ENCODE measurements around the gene SLC46A1. TPM values are rescaled to one million over a fixed set of nuclear protein-coding genes. Genes with fewer than 3 reads are reported as not detected.

The SLC46A1 gene
- total and polyA plus RNA-seq, 2 of the 8 experiments (the other 6 are each of a cell fraction or from before 2014, with no cell fraction given): 5.3 to 8.7 TPM

DNA sequence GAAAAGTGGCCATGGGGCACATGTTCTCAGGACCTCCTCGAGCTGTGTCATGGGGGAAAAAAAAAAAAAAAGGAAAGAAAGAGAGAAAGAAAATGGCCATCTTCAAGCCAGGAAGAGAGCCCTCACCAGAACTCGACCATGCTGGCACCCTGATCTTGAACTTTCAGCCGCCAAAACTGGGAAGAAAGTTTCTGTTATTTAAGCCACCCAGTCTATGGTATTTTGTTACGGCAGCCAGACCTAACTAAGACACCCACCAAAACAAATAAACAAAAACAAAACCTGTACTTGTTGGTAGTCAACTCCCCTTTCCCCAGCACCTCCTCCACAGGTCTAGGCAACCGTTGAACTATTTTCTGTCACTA, 41.4 kb upstream of the SLC46A1 start:
- H2BK12ac ChIP-seq (ENCODE audit: low read depth, low read length): no peak overlapping the region
- no peak overlapping the region for H2AK5ac ChIP-seq (ENCODE audit: low read depth, low read length)
- no peak overlapping the region for H3K4me3 ChIP-seq (ENCODE audit: extremely low read depth in 1 of 4, insufficient read depth in 2 of 4, low read depth in 3 of 4, low read length in 4 of 4)
- no peak for TF ChIP-seq NANOG (IDR thresholded peaks at IDR 0.05; ENCODE audit: insufficient read depth, low read depth, low read length, poor library complexity, severe bottlenecking)
- TF ChIP-seq SP2 (IDR thresholded peaks at IDR 0.05; ENCODE audit: low read length): no peak
- no peak for TF ChIP-seq POLR2A (IDR thresholded peaks at IDR 0.05; ENCODE audit: control extremely low read depth in 1 of 2, low read depth in 2 of 2, low read length in 2 of 2)
- no peak for TF ChIP-seq BCL11A (IDR thresholded peaks at IDR 0.05; ENCODE audit: low read depth in 2 of 2, low read length in 2 of 2)
- no peak for TF ChIP-seq CBX5 (IDR thresholded peaks at IDR 0.05; ENCODE audit: low read depth, low read length)
- TF ChIP-seq ASH2L (IDR thresholded peaks at IDR 0.05; ENCODE audit: low read length): no peak
- no peak for TF ChIP-seq EZH2 (IDR thresholded peaks at IDR 0.05; ENCODE audit: low read depth, low read length, severe bottlenecking)
- no peak for TF ChIP-seq TCF12 (IDR thresholded peaks at IDR 0.05; ENCODE audit: low read depth, low read length)
- TF ChIP-seq SIN3A (conservative IDR thresholded peaks at IDR 0.05 in 1 of 2, IDR thresholded peaks at IDR 0.05 in 1 of 2; ENCODE audit: low read depth in 1 of 2, low read length in 2 of 2): no peak
- H3K4me2 ChIP-seq (ENCODE audit: insufficient read depth in 1 of 2, low read depth in 2 of 2, low read length in 2 of 2): no peak overlapping the region
- no peak overlapping the region for H3K9ac ChIP-seq (replicated peaks in 1 of 4; ENCODE audit: extremely low read depth in 1 of 4, low read depth in 3 of 4, low read length in 3 of 4)
- H3K23ac ChIP-seq (ENCODE audit: insufficient read length): no peak overlapping the region
- POLR2A ChIA-PET (ENCODE audit: partially characterized antibody): no interaction called here
- no peak overlapping the region for H3K4ac ChIP-seq (replicated peaks; ENCODE audit: insufficient read length, low read depth, low read length)
- H3K79me2 ChIP-seq (ENCODE audit: control insufficient read depth in 1 of 2, insufficient read depth in 2 of 2, low read length in 2 of 2): no peaks in the 10 kb centered on the region
- H3K56ac ChIP-seq (replicated peaks; ENCODE audit: insufficient read length, low read depth, low read length): no peak overlapping the region
- H3K14ac ChIP-seq (ENCODE audit: insufficient read length): no peak overlapping the region
- CTCF ChIA-PET (ENCODE audit: partially characterized antibody): interaction anchor here (1.3 to 1.7 kb wide), 2 partner anchors 27 to 31 kb away, joined by 3 to 4 read pairs; no protein-coding TSS in a partner anchor
- no peaks in the 10 kb centered on the region for H4K20me1 ChIP-seq (replicated peaks in 1 of 2; ENCODE audit: control insufficient read depth in 1 of 2, insufficient read depth in 2 of 2, low read length in 2 of 2)
- H3K27ac ChIP-seq (ENCODE audit: low read depth, low read length): no peak overlapping the region
- H4K91ac ChIP-seq (replicated peaks; ENCODE audit: insufficient read length, low read length): no peak overlapping the region
- no peak overlapping the region for H2BK20ac ChIP-seq (ENCODE audit: low read length)
- 95% methylated on average over 5 of the region's 5 CpGs; no CpG with 5 or more reads in 1 of the 2 experiments for WGBS, 2 experiments (ENCODE audit: extremely low coverage in 1 of 2, insufficient coverage in 1 of 2, insufficient read length in 1 of 2, insufficient replicate concordance in 2 of 2, low coverage in 1 of 2, low lambda C conversion rate in 2 of 2, missing lambda C conversion rate in 1 of 2)
- no peak overlapping the region for H2AFZ ChIP-seq (ENCODE audit: low read length)
- no peak overlapping the region for H4K5ac ChIP-seq (ENCODE audit: insufficient read length, low read depth, low read length)
- no peaks in the 10 kb centered on the region for H3K79me1 ChIP-seq (ENCODE audit: low read depth, low read length)
- DNase-seq (ENCODE audit: low read depth in 1 of 2, low spot score in 2 of 2): no peak
- no peak overlapping the region for H2BK5ac ChIP-seq (ENCODE audit: low read depth, low read length)
- no peak overlapping the region for H2BK120ac ChIP-seq (replicated peaks; ENCODE audit: low read depth, low read length)
- no peak overlapping the region for H4K8ac ChIP-seq (ENCODE audit: extremely low read depth, insufficient read depth, low read length)
- no peaks in the 10 kb centered on the region for H3K9me3 ChIP-seq (ENCODE audit: insufficient read depth in 2 of 2, low read depth in 1 of 2, low read length in 1 of 2)
- no peak for FAIRE-seq
- H2BK15ac ChIP-seq (ENCODE audit: low read length): no peak overlapping the region
- H3K18ac ChIP-seq (ENCODE audit: extremely low read depth, low read length): no peak overlapping the region
- no peaks in the 10 kb centered on the region for H3K27me3 ChIP-seq (replicated peaks in 1 of 4; ENCODE audit: control insufficient read depth in 3 of 4, extremely low read depth in 1 of 4, insufficient read depth in 3 of 4, low read length in 3 of 4)
- no peaks in the 10 kb centered on the region for H3K36me3 ChIP-seq (ENCODE audit: control insufficient read depth in 2 of 4, insufficient read depth in 4 of 4, low read length in 3 of 4)
- no peaks in the 10 kb centered on the region for H3K23me2 ChIP-seq (ENCODE audit: low read depth, low read length)
- H3K4me1 ChIP-seq (replicated peaks in 1 of 4; ENCODE audit: control insufficient read depth in 3 of 4, insufficient read depth in 4 of 4, low read length in 3 of 4): no peaks in the 10 kb centered on the region
